ENCODE data around the gene SYNE1. TPM values are rescaled to one million over a fixed set of nuclear protein-coding genes. Genes with fewer than 3 reads are reported as not detected.

Gene SYNE1
- total RNA-seq, 1 donor from 2014 or later, result 12.7 TPM

GRCh38 chr6:152232501-152233151 is 404.5 kb downstream of the SYNE1 start:
- no peak overlapping the region for H3K4me3 Mint-ChIP-seq (ENCODE audit: unreplicated experiment)

GRCh38 chr6:152229330-152229729 is 407.8 kb downstream of the SYNE1 start:
- Mint-ChIP-seq H3K27me3 (ENCODE audit: unreplicated experiment) (no peaks in the 10 kb centered on the region), H3K36me3 (ENCODE audit: low read depth, unreplicated experiment) (no peaks in the 10 kb centered on the region), H3K4me3 (ENCODE audit: unreplicated experiment) (no peak overlapping the region), H3K4me1 (ENCODE audit: unreplicated experiment) (peaks cover 9% of the 10 kb centered on the region), H3K9me3 (ENCODE audit: unreplicated experiment) (no peaks in the 10 kb centered on the region), H3K27ac (ENCODE audit: unreplicated experiment) (no peak overlapping the region)
- no peak for DNase-seq (ENCODE audit: low spot score)
- no peak for TF ChIP-seq CTCF (IDR thresholded peaks at IDR 0.05; ENCODE audit: unreplicated experiment)

More at GRCh38 chr6:152232501-152233151, 404.5 kb downstream of the SYNE1 start:
- H3K27me3 Mint-ChIP-seq (ENCODE audit: unreplicated experiment), result no peaks in the 10 kb centered on the region
- H3K27ac Mint-ChIP-seq (ENCODE audit: unreplicated experiment), result peak overlapping the region; percentile 91
- peaks cover 9% of the 10 kb centered on the region for H3K4me1 Mint-ChIP-seq (ENCODE audit: unreplicated experiment)
- no peaks in the 10 kb centered on the region for H3K36me3 Mint-ChIP-seq (ENCODE audit: low read depth, unreplicated experiment)
- H3K9me3 Mint-ChIP-seq (ENCODE audit: unreplicated experiment), result no peaks in the 10 kb centered on the region
- DNase-seq (ENCODE audit: low spot score), result peak; percentile 12
- TF ChIP-seq CTCF (IDR thresholded peaks at IDR 0.05; ENCODE audit: unreplicated experiment), result no peak

- peaks cover 2% of the 10 kb centered on the region for H3K27me3 Mint-ChIP-seq (ENCODE audit: unreplicated experiment)
Measured at GRCh38 chr6:152226119-152226518, 411.0 kb downstream of the SYNE1 start.

DNA sequence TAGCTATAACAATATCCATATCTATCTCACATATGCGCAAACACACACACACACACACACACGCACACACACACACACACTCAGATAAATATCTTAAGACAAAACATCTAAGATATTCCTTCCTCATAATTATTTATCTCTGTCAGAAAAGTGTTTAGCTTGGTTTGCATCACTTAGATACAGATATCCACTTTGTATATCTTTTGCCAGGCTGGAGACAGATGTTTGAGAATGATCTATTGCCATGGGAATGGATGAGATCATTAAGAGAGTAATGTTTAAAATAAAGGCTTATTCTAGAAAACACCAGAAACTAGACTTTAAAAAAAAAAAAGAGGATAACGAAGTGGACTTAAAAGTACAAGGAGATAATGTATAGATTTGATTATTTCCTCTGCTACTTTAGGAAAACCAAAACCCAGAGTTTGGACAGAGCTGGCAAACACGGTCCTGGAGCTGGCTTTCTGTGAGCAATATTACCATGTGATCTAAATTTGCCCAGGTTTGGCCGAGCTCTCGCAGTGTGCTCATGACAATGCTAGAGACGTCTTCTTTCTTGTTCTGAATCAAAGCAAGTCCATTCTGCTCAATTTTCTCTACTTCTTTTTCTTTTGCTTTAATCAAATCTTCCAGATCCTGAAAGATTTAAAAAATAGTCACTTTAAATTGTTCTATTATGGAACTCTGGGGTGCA is 411.8 kb downstream of the SYNE1 start:
- Mint-ChIP-seq H3K9me3 (ENCODE audit: unreplicated experiment) (peaks cover 10% of the 10 kb centered on the region), H3K4me1 (ENCODE audit: unreplicated experiment) (no peaks in the 10 kb centered on the region), H3K27ac (ENCODE audit: unreplicated experiment) (no peak overlapping the region), H3K36me3 (ENCODE audit: low read depth, unreplicated experiment) (peaks cover 29% of the 10 kb centered on the region), H3K4me3 (ENCODE audit: unreplicated experiment) (no peak overlapping the region), H3K27me3 (ENCODE audit: unreplicated experiment) (peaks cover 2% of the 10 kb centered on the region)
- DNase-seq (ENCODE audit: low spot score), result no peak
- TF ChIP-seq CTCF (IDR thresholded peaks at IDR 0.05; ENCODE audit: unreplicated experiment), result no peak

More at GRCh38 chr6:152226119-152226518, 411.0 kb downstream of the SYNE1 start:
- peaks cover 10% of the 10 kb centered on the region for H3K9me3 Mint-ChIP-seq (ENCODE audit: unreplicated experiment)
- TF ChIP-seq CTCF (IDR thresholded peaks at IDR 0.05; ENCODE audit: unreplicated experiment), result no peak
- H3K27ac Mint-ChIP-seq (ENCODE audit: unreplicated experiment), result no peak overlapping the region
- no peak overlapping the region for H3K4me3 Mint-ChIP-seq (ENCODE audit: unreplicated experiment)
- H3K36me3 Mint-ChIP-seq (ENCODE audit: low read depth, unreplicated experiment), result peaks cover 22% of the 10 kb centered on the region
- DNase-seq (ENCODE audit: low spot score), result no peak
- H3K4me1 Mint-ChIP-seq (ENCODE audit: unreplicated experiment), result no peaks in the 10 kb centered on the region

DNA sequence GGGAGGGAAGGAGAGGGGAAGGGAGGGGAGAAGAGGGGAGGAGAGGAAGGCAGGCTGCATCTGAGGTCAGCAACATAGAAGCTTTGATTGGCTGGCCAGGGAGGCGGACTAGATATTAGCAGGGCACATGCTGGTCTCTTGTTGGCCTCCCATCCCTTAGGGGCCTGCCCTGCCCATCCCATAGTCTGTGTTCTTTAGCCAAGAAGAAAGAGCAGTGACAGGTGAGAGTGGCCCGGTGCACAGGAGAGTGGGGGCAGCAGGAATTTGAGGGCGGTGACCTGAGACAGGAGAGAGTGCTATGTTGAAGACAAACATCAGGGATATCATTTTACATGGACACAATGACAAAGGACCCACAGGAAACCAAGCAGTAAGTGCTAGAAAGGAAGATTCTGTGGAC is 413.5 kb downstream of the SYNE1 start:
- peaks cover 2% of the 10 kb centered on the region for H3K27me3 Mint-ChIP-seq (ENCODE audit: unreplicated experiment)
- no peak for TF ChIP-seq CTCF (IDR thresholded peaks at IDR 0.05; ENCODE audit: unreplicated experiment)
- DNase-seq (ENCODE audit: low spot score), result no peak
- H3K27ac Mint-ChIP-seq (ENCODE audit: unreplicated experiment), result no peak overlapping the region
- peaks cover 32% of the 10 kb centered on the region for H3K36me3 Mint-ChIP-seq (ENCODE audit: low read depth, unreplicated experiment)
- peaks cover 10% of the 10 kb centered on the region for H3K9me3 Mint-ChIP-seq (ENCODE audit: unreplicated experiment)
- H3K4me3 Mint-ChIP-seq (ENCODE audit: unreplicated experiment), result peak overlapping the region; percentile 56
- H3K4me1 Mint-ChIP-seq (ENCODE audit: unreplicated experiment), result no peaks in the 10 kb centered on the region

Measured in endothelial cell (in vitro differentiated cells).